Mesenchymal stem cell (in vitro differentiated cells and primary cell): Measurements from ENCODE around the gene FAM229B.
"Not testable (repeated sequence)": the region's sequence is repeated elsewhere in the genome, so short reads cannot be mapped to it uniquely, and the experiment has no call there.

Source experiments
- DNase-seq: peaks from one replicate; pipeline ENCODE4 v3.0.0-alpha.2; 2013
- H2AFZ ChIP-seq: one replicate; pipeline ENCODE4 v1.6.1; 2013; ENCODE audit warnings: low read depth, mild to moderate bottlenecking, control low read depth, inconsistent platforms, low read length, moderate library complexity
- H2AK5ac ChIP-seq: 2 replicates; pipeline ENCODE4 v1.6.1; 2013; ENCODE audit warnings: low read length, moderate library complexity, mild to moderate bottlenecking, inconsistent platforms; ENCODE audit not compliant: severe bottlenecking
- H2BK120ac ChIP-seq: one replicate; pipeline ENCODE4 v1.6.1; 2013; ENCODE audit warnings: low read depth, mild to moderate bottlenecking, inconsistent platforms, low read length, moderate library complexity
- H2BK12ac ChIP-seq, 2 experiments: one replicate each; pipeline ENCODE4 v1.6.1; 2013; ENCODE audit warnings: inconsistent platforms in 2 of 2, low read length in 2 of 2, mild to moderate bottlenecking in 2 of 2, moderate library complexity in 2 of 2, control low read depth in 1 of 2
- H2BK15ac ChIP-seq: one replicate; pipeline ENCODE4 v1.6.1; 2013; ENCODE audit warnings: mild to moderate bottlenecking, low read depth, inconsistent platforms; ENCODE audit not compliant: poor library complexity, severe bottlenecking
- H2BK5ac ChIP-seq: 2 replicates; pipeline ENCODE4 v1.6.1; 2013; ENCODE audit warnings: low read depth, mild to moderate bottlenecking, low read length, control low read depth, inconsistent platforms; ENCODE audit not compliant: poor library complexity, severe bottlenecking
- H3K14ac ChIP-seq, 2 experiments: one replicate each; pipeline ENCODE4 v1.6.1; 2013; ENCODE audit warnings: inconsistent platforms in 2 of 2, low read length in 2 of 2, control low read depth in 1 of 2, mild to moderate bottlenecking in 1 of 2, moderate library complexity in 1 of 2
- H3K18ac ChIP-seq, 2 experiments: one replicate each; pipeline ENCODE4 v1.6.1; 2013; ENCODE audit warnings: inconsistent platforms in 2 of 2, low read length in 2 of 2, control low read depth in 1 of 2, low read depth in 1 of 2, mild to moderate bottlenecking in 1 of 2
- H3K23ac ChIP-seq, 2 experiments: one replicate each; pipeline ENCODE4 v1.6.1; 2013; ENCODE audit warnings: inconsistent platforms in 2 of 2, low read length in 2 of 2, mild to moderate bottlenecking in 2 of 2, moderate library complexity in 2 of 2, control low read depth in 1 of 2
- H3K27ac ChIP-seq: 2 replicates; pipeline ENCODE4 v1.5.1; 2013; ENCODE audit warnings: mild to moderate bottlenecking, moderate library complexity, low read length, control low read depth, inconsistent platforms; ENCODE audit not compliant: poor library complexity, severe bottlenecking
- H3K27me3 ChIP-seq, 2 experiments: 2 replicates each; pipeline versions ENCODE4 v1.6.1 to v1.7.0; 2013; ENCODE audit warnings: low read length in 2 of 2, mild to moderate bottlenecking in 2 of 2, moderate library complexity in 2 of 2, control low read depth in 1 of 2, inconsistent platforms in 1 of 2; ENCODE audit not compliant: control insufficient read depth in 1 of 2, insufficient read depth in 1 of 2
- H3K36me3 ChIP-seq, 2 experiments: 2 replicates each; pipeline versions ENCODE4 v1.6.1 to v1.7.0; 2013; ENCODE audit warnings: low read length in 2 of 2, control low read depth in 1 of 2, inconsistent platforms in 1 of 2, low read depth in 1 of 2, mild to moderate bottlenecking in 1 of 2; ENCODE audit not compliant: insufficient read depth in 2 of 2, control insufficient read depth in 1 of 2
- H3K4ac ChIP-seq, 2 experiments: one replicate each; pipeline ENCODE4 v1.6.1; 2013; ENCODE audit warnings: inconsistent platforms in 2 of 2, low read length in 2 of 2, mild to moderate bottlenecking in 2 of 2, moderate library complexity in 2 of 2, control low read depth in 1 of 2, low read depth in 1 of 2
- H3K4me1 ChIP-seq: 2 replicates; pipeline ENCODE4 v1.6.1; 2013; ENCODE audit warnings: low read depth, low read length, control low read depth; ENCODE audit not compliant: control insufficient read depth, insufficient read depth
- H3K4me2 ChIP-seq: 2 replicates; pipeline ENCODE4 v1.6.1; 2013; ENCODE audit warnings: low read length, mild to moderate bottlenecking, inconsistent platforms; ENCODE audit not compliant: poor library complexity, severe bottlenecking
- H3K4me3 ChIP-seq, 2 experiments: 2 replicates each; pipeline versions ENCODE4 v1.5.1 to v1.7.0; 2013; ENCODE audit warnings: low read length in 2 of 2, mild to moderate bottlenecking in 2 of 2, control low read depth in 1 of 2, low read depth in 1 of 2; ENCODE audit not compliant: insufficient read depth in 1 of 2
- H3K79me1 ChIP-seq: replicated peaks from 2 replicates; pipeline ENCODE4 v1.6.1; 2013; ENCODE audit warnings: mild to moderate bottlenecking, control low read depth, low read length, inconsistent platforms; ENCODE audit not compliant: poor library complexity, severe bottlenecking
- H3K9ac ChIP-seq: 2 replicates; pipeline ENCODE4 v1.7.0; 2013; ENCODE audit warnings: mild to moderate bottlenecking, low read length, moderate library complexity
- H3K9me3 ChIP-seq: 2 replicates; pipeline ENCODE4 v1.7.0; 2013; ENCODE audit warnings: mild to moderate bottlenecking, low read length; ENCODE audit not compliant: control insufficient read depth
- H4K8ac ChIP-seq: one replicate; pipeline ENCODE4 v1.6.1; 2013; ENCODE audit warnings: inconsistent platforms, mild to moderate bottlenecking, low read length, moderate library complexity
- H4K91ac ChIP-seq: one replicate; pipeline ENCODE4 v1.6.1; 2013; ENCODE audit warnings: mild to moderate bottlenecking, low read length, inconsistent platforms
- WGBS: methylation state at CpG from one replicate; pipeline ENCODE4 v1.1.7; 2013; ENCODE audit warnings: mixed read lengths; 5-methylcytosine and 5-hydroxymethylcytosine counted together

FAM229B gene

DNA sequence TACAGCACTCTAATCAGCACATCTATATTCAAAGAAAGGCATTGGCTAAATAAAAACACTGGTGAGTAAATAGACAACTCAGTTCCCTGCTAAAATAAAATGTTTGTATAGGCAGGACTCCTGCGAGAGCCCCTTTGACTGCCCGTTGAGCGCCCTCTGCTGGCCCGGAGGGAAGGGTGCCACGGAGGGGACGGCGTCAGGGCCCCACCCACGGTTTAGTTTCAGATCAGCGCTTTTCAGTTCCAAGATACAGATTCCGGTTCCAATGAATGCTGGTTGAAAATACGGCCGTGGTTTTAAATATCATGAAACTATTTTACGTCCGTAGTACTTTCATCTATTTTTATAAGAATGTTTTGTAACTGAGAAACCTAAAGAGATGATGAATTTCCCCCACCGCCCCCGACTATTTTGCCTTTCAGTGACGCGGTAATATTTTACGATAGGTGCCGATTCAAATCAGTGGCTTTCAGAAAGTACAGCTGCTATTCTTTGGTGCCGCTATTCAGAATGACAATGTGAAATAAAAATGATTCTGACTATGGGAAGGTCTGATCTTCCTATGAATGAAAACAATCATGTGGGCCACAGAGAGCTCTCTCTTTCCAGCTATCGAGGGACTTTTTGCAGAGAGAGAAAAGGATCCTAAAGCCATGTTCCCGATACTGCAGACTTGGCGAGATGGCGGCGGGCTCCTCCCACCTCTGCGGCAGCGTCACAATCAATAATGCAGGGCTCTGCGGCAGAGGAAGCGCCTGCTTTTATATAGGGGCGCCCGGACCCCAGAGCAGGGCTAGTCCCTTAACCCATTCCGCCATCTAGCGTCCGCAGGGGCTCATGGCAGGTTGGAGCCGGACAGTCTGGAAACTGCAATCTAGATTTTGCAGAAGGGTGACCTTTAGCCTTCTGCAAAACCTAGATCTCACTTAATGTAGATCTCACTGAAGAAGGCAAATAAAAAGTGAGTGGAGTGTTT is 44.1 kb upstream of the FAM229B start:
- H4K8ac ChIP-seq: peak overlapping the region; percentile 41
- peak; percentile 95 for DNase-seq
- H3K9me3 ChIP-seq: no peaks in the 10 kb centered on the region
- peak overlapping the region in 1 of 2 experiments; percentile 70 for H3K18ac ChIP-seq
- H3K4me3 ChIP-seq: peak overlapping the region; percentile 58 to 83
- no peak overlapping the region for H3K23ac ChIP-seq
- H2BK15ac ChIP-seq: no peak overlapping the region
- WGBS: under 1% methylated on average over 29 of the region's 36 CpGs
- H3K4me2 ChIP-seq: peak overlapping the region; percentile 77
- no peak overlapping the region for H2BK12ac ChIP-seq
- H3K27ac ChIP-seq: peak overlapping the region; percentile 82
- H3K14ac ChIP-seq: no peak overlapping the region
- no peaks in the 10 kb centered on the region for H3K79me1 ChIP-seq
- peak overlapping the region; percentile 72 for H2AFZ ChIP-seq
- peak overlapping the region in 1 of 2 experiments; percentile 28 for H3K4ac ChIP-seq
- peak overlapping the region; percentile 97 for H3K9ac ChIP-seq
- peaks cover 10% of the 10 kb centered on the region for H3K4me1 ChIP-seq
- H2AK5ac ChIP-seq: no peak overlapping the region
- H3K36me3 ChIP-seq: no peaks in the 10 kb centered on the region
- H2BK120ac ChIP-seq: no peak overlapping the region
- H3K27me3 ChIP-seq: no peaks in the 10 kb centered on the region
- no peak overlapping the region for H2BK5ac ChIP-seq
- no peak overlapping the region for H4K91ac ChIP-seq

DNA sequence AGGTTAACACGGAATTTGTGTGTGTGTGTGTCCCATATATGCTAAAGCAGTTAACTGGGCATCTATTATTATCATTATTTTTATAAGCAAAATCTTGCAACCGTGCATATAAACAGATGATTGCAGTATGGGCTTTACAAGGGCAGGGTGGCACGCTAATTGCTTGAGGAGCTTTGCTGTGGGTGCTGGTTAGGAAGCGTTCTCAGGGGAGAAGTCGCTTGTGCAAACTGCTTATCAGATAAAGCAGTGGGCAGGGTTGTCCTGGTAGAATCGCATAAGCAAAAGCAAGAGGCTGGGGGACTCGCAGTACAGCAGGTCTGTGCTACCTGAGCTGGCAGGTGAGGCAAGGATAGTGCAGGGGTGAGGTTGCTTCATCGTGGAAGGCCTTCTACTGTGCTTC is 43.2 kb upstream of the FAM229B start:
- Histone ChIP-seq H3K9ac (peak overlapping the region; percentile 97), H3K4ac (no peak overlapping the region), H2AK5ac (no peak overlapping the region), H3K18ac (no peak overlapping the region), H3K27ac (peak overlapping the region; percentile 51), H4K91ac (no peak overlapping the region), H3K79me1 (no peaks in the 10 kb centered on the region), H3K14ac (no peak overlapping the region), H3K23ac (no peak overlapping the region), H3K27me3 (no peaks in the 10 kb centered on the region), H3K9me3 (no peaks in the 10 kb centered on the region), H2BK15ac (no peak overlapping the region), H2BK5ac (no peak overlapping the region), H3K36me3 (no peaks in the 10 kb centered on the region), H4K8ac (no peak overlapping the region), H2AFZ (no peak overlapping the region), H2BK12ac (no peak overlapping the region), H3K4me2 (no peak overlapping the region), H3K4me1 (peaks cover 9% of the 10 kb centered on the region), H2BK120ac (no peak overlapping the region), H3K4me3 (no peak overlapping the region)
- WGBS: 71% methylated on average over 7 of the region's 8 CpGs
- DNase-seq: no peak

DNA sequence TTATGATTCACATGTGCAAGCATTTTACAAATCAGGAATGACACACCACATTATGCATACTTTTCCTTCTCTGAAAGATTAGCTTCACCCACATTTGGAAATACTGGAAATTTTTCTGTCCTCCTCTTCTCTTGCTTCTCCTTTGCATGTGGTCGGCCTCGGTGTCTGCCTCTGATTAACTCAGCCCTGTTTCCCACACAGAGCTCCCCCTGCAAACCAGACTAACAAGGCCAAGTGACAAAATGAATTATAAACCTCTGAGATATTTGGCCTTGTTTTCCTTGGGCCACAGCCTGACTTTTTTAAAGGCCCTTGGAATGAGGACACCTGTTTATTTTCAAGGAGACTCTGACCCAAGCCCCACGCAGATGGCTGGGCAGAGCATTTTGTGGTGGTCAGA is 42.5 kb upstream of the FAM229B start:
- Histone ChIP-seq H2AK5ac (no peak overlapping the region), H3K9ac (peak overlapping the region; percentile 97), H3K4me2 (no peak overlapping the region), H3K4me1 (peaks cover 9% of the 10 kb centered on the region), H3K14ac (no peak overlapping the region), H3K4me3 (no peak overlapping the region), H4K91ac (no peak overlapping the region), H3K18ac (no peak overlapping the region), H3K27me3 (no peaks in the 10 kb centered on the region), H2AFZ (no peak overlapping the region), H2BK5ac (no peak overlapping the region), H2BK15ac (no peak overlapping the region), H3K4ac (no peak overlapping the region), H3K9me3 (no peaks in the 10 kb centered on the region), H2BK120ac (no peak overlapping the region), H3K36me3 (no peaks in the 10 kb centered on the region), H3K23ac (no peak overlapping the region), H4K8ac (no peak overlapping the region), H2BK12ac (no peak overlapping the region), H3K79me1 (no peaks in the 10 kb centered on the region), H3K27ac (peak overlapping the region; percentile 20)
- DNase-seq: peak; percentile 59
- WGBS: 63% methylated on average over 3 of the region's 3 CpGs

DNA sequence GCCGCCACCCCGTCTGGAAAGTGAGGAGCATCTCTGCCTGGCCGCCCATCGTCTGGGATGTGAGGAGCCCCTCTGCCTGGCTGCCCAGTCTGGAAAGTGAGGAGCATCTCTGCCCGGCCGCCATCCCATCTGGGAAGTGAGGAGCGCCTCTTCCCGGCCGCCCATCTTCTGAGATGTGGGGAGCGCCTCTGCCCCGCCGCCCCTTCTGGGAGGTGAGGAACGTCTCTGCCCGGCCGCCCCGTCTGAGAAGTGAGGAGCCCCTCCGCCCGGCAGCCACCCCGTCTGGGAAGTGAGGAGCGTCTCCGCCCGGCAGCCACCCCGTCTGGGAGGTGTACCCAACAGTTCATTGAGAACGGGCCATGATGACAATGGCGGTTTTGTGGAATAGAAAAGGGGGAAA is 39.9 kb upstream of the FAM229B start:
- H2BK120ac ChIP-seq, H3K79me1 ChIP-seq, H2AK5ac ChIP-seq, H4K8ac ChIP-seq, H4K91ac ChIP-seq, H3K9ac ChIP-seq, H2AFZ ChIP-seq, H3K4ac ChIP-seq, H3K27me3 ChIP-seq, H2BK5ac ChIP-seq, H3K9me3 ChIP-seq, DNase-seq, H3K4me1 ChIP-seq, H3K36me3 ChIP-seq, H2BK15ac ChIP-seq, H3K27ac ChIP-seq, H3K18ac ChIP-seq, H3K14ac ChIP-seq, H2BK12ac ChIP-seq, H3K4me2 ChIP-seq, H3K23ac ChIP-seq, H3K4me3 ChIP-seq: not testable (repeated sequence)
- WGBS: 94% methylated on average over 23 of the region's 25 CpGs
